Duodenal mucosa (tissue), 2 donors: ENCODE measurements around the gene RTEL1.
"Not testable (repeated sequence)": the region's sequence is repeated elsewhere in the genome, so short reads cannot be mapped to it uniquely, and the experiment has no call there.

Source experiments
- H3K27ac ChIP-seq: one replicate; pipeline ENCODE4 v1.7.0; 2013; ENCODE audit warnings: low read depth, low read length
- H3K27me3 ChIP-seq, 2 donors: one replicate each; pipeline ENCODE4 v1.7.0; 2013; ENCODE audit warnings: low read length in 2 of 2, control low read depth in 1 of 2; ENCODE audit not compliant: insufficient read depth in 2 of 2, control insufficient read depth in 1 of 2
- H3K36me3 ChIP-seq, 2 donors: one replicate each; pipeline ENCODE4 v1.7.0; 2013; ENCODE audit warnings: low read length in 2 of 2, control low read depth in 1 of 2; ENCODE audit not compliant: insufficient read depth in 2 of 2, control insufficient read depth in 1 of 2
- H3K4me1 ChIP-seq, 2 donors: one replicate each; pipeline ENCODE4 v1.7.0; 2013; ENCODE audit warnings: low read length in 2 of 2, control low read depth in 1 of 2; ENCODE audit not compliant: insufficient read depth in 2 of 2, control insufficient read depth in 1 of 2
- H3K4me3 ChIP-seq, 2 donors: one replicate each; pipeline ENCODE4 v1.7.0; 2013; ENCODE audit warnings: low read length in 2 of 2, low read depth in 1 of 2
- H3K9ac ChIP-seq, 2 donors: one replicate each; pipeline ENCODE4 v1.7.0; 2013; ENCODE audit warnings: low read length in 2 of 2, low read depth in 1 of 2
- H3K9me3 ChIP-seq, 2 donors: one replicate each; pipeline ENCODE4 v1.7.0; 2013; ENCODE audit warnings: low read length in 2 of 2, control low read depth in 1 of 2; ENCODE audit not compliant: control insufficient read depth in 1 of 2

RTEL1 gene

GRCh38 chr20:63664861-63665594, 6.9 kb downstream of the RTEL1 start:
- H3K27ac ChIP-seq, result no peak overlapping the region
- H3K27me3 ChIP-seq, result no peaks in the 10 kb centered on the region
- no peak overlapping the region for H3K9ac ChIP-seq
- H3K36me3 ChIP-seq, result peaks cover 20 to 62% of the 10 kb centered on the region in 2 donors
- no peaks in the 10 kb centered on the region for H3K9me3 ChIP-seq
- H3K4me3 ChIP-seq, result no peak overlapping the region
- no peaks in the 10 kb centered on the region for H3K4me1 ChIP-seq

- Histone ChIP-seq H3K9me3 (no peaks in the 10 kb centered on the region), H3K9ac (no peak overlapping the region), H3K27ac (no peak overlapping the region), H3K27me3 (no peaks in the 10 kb centered on the region), H3K4me1 (no peaks in the 10 kb centered on the region), H3K36me3 (peaks cover 20 to 63% of the 10 kb centered on the region in 2 donors), H3K4me3 (no peak overlapping the region)
Observed at GRCh38 chr20:63665708-63666107, 7.6 kb downstream of the RTEL1 start.

GRCh38 chr20:63667858-63668257, 9.7 kb downstream of the RTEL1 start:
- H3K9ac ChIP-seq, result no peak overlapping the region
- H3K4me1 ChIP-seq, result no peaks in the 10 kb centered on the region
- H3K27me3 ChIP-seq, result no peaks in the 10 kb centered on the region
- no peak overlapping the region for H3K4me3 ChIP-seq
- H3K27ac ChIP-seq, result no peak overlapping the region
- no peaks in the 10 kb centered on the region for H3K9me3 ChIP-seq
- H3K36me3 ChIP-seq, result peaks cover 16 to 51% of the 10 kb centered on the region in 2 donors

- Histone ChIP-seq H3K36me3 (peaks cover 16 to 47% of the 10 kb centered on the region in 2 donors), H3K9ac (no peak overlapping the region), H3K4me1 (no peaks in the 10 kb centered on the region), H3K9me3 (no peaks in the 10 kb centered on the region), H3K4me3 (no peak overlapping the region), H3K27me3 (no peaks in the 10 kb centered on the region), H3K27ac (no peak overlapping the region)
Observed at GRCh38 chr20:63668351-63668750, 10.2 kb downstream of the RTEL1 start.

- not testable (repeated sequence) for H3K27me3 ChIP-seq, H3K9me3 ChIP-seq, H3K27ac ChIP-seq, H3K4me1 ChIP-seq, H3K4me3 ChIP-seq, H3K9ac ChIP-seq
- H3K36me3 ChIP-seq, result peaks cover 8 to 41% of the 10 kb centered on the region in 2 donors
Observed at GRCh38 chr20:63671695-63672094, 13.6 kb downstream of the RTEL1 start.

- H3K4me3 ChIP-seq, result no peak overlapping the region
- no peak overlapping the region for H3K27ac ChIP-seq
- no peaks in the 10 kb centered on the region for H3K9me3 ChIP-seq
- H3K9ac ChIP-seq, result no peak overlapping the region
- peaks cover 8 to 34% of the 10 kb centered on the region in 2 donors for H3K36me3 ChIP-seq
- H3K4me1 ChIP-seq, result no peaks in the 10 kb centered on the region
- no peaks in the 10 kb centered on the region for H3K27me3 ChIP-seq
Observed at GRCh38 chr20:63672666-63673065, 14.6 kb downstream of the RTEL1 start.

GRCh38 chr20:63673951-63674350, 15.8 kb downstream of the RTEL1 start:
- no peak overlapping the region for H3K27ac ChIP-seq
- H3K27me3 ChIP-seq, result no peaks in the 10 kb centered on the region
- no peaks in the 10 kb centered on the region for H3K9me3 ChIP-seq
- H3K9ac ChIP-seq, result no peak overlapping the region
- H3K4me1 ChIP-seq, result no peaks in the 10 kb centered on the region
- H3K36me3 ChIP-seq, result peaks cover under 1 to 34% of the 10 kb centered on the region in 2 donors
- H3K4me3 ChIP-seq, result no peak overlapping the region

GRCh38 chr20:63675681-63676368, 17.7 kb downstream of the RTEL1 start:
- Histone ChIP-seq H3K4me3 (no peak overlapping the region), H3K9me3 (no peaks in the 10 kb centered on the region), H3K27ac (no peak overlapping the region), H3K9ac (no peak overlapping the region), H3K4me1 (no peaks in the 10 kb centered on the region), H3K27me3 (no peaks in the 10 kb centered on the region), H3K36me3 (peaks cover 0 to 33% of the 10 kb centered on the region in 2 donors)

- no peak overlapping the region for H3K9ac ChIP-seq
Observed at GRCh38 chr20:63678071-63678470, 20.0 kb downstream of the RTEL1 start.

GRCh38 chr20:63678667-63679465, 20.8 kb downstream of the RTEL1 start:
- Histone ChIP-seq H3K36me3 (peaks cover 0 to 24% of the 10 kb centered on the region in 2 donors), H3K9ac (no peak overlapping the region), H3K27me3 (no peaks in the 10 kb centered on the region), H3K27ac (no peak overlapping the region), H3K4me1 (peaks cover 5 to 16% of the 10 kb centered on the region in 2 donors), H3K9me3 (no peaks in the 10 kb centered on the region), H3K4me3 (no peak overlapping the region)

More at GRCh38 chr20:63678071-63678470, 20.0 kb downstream of the RTEL1 start:
- H3K27ac ChIP-seq, result no peak overlapping the region
- peaks cover 0 to 26% of the 10 kb centered on the region in 2 donors for H3K36me3 ChIP-seq
- no peaks in the 10 kb centered on the region for H3K27me3 ChIP-seq
- no peaks in the 10 kb centered on the region for H3K9me3 ChIP-seq
- H3K4me1 ChIP-seq, result peaks cover under 1 to 12% of the 10 kb centered on the region in 2 donors
- H3K4me3 ChIP-seq, result no peak overlapping the region
